Measurements from ENCODE around the gene PPP1R14B.

The PPP1R14B gene

DNA sequence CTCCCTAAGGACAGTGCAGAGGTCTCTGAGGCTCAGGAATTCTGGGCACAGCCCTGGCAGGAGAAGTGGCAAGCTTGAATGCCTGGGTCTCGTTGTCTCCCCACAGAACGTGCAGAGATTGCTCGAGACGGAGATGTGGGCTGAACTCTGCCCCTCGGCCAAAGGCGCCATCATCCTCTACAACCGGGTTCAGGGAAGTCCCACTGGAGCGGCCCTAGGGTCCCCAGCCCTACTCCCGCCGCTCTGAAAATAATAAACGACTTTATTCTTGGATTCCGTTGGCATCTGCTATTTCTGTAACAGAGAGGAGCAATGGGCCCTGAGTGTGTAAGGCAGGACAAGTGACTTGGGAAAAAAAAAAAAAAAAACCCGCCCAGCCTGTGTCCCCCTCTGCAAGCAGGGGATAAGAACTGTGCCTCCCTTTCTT, 17.0 kb downstream of the PPP1R14B start:
- no peak for DNase-seq

DNA sequence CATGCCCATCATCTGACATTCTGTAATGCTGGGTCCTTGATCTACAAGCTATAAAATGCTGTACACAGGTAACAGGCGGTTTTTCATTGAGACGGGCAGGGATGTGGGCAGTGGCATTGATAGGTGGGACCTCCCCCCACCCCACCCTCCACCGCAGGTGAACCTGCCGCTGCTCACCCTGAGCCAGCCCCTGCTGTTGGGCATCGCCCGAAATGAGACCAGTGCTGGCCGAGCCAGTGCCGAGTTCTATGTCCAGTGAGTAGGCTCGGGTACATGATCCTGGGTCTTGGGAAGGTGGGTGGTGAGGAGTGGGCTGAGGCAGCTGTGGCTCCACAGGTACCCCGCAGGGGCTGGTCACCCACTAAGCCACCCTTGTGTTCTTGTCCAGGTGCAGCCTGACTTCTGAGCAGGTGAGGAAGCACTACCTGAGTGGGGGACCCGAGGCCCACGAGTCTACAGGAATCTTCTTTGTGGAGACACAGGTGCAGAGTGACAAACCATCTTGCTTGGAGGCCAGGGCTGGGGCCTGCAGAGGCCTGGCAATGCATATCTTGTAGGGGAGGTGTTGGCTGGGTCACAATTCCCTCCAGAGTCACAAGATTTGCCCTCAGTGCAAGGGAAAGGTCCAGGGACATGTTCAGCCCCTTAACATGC, 17.5 kb downstream of the PPP1R14B start:
- DNase-seq, result no peak

DNA sequence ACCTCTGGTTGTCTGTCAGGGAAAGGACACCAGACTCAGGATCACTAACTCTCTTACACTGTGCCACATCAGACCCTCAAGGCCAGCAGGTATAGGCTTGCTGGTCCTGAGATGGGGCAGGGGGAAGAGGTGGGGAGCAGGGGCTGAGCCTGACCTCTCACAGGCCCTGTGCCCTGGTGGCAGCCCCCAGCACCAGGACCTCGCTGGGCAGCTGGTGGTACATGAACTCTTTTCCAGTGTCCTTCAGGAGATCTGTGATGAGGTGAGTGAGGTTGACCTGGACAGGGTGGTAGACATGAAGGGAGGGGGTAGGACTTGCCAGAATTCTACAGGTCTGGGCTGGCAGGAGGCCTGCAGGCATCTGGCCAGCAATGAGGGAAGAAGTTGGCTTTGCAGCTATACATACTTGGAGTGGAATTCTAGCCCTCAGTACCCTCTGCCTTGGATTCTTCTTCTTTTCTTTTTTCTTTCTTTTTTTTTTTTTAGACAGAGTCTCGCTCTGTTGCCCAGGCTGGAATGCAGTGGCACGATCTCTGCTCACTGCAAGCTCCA, 19.3 kb downstream of the PPP1R14B start:
- DNase-seq, result no peak

DNA sequence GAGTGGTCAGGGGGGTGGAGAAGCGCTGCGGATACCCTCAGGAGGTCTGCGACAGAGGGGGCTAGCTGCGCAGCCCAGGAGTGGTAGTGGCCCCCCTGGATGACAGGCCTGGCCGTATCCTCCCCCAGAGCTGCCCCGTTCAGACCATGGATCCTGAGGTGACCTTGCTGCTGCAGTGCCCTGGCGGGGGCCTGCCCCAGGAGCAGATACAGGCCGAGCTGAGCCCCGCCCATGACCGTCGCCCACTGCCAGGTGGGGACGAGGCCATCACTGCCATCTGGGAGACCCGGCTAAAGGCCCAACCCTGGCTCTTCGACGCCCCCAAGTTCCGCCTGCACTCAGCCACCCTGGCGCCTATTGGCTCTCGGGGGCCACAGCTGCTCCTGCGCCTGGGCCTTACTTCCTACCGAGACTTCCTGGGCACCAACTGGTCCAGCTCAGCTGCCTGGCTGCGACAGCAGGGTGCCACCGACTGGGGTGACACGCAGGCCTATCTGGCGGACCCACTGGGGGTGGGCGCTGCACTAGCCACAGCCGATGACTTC, 20.2 kb downstream of the PPP1R14B start:
- DNase-seq, result no peak

DNA sequence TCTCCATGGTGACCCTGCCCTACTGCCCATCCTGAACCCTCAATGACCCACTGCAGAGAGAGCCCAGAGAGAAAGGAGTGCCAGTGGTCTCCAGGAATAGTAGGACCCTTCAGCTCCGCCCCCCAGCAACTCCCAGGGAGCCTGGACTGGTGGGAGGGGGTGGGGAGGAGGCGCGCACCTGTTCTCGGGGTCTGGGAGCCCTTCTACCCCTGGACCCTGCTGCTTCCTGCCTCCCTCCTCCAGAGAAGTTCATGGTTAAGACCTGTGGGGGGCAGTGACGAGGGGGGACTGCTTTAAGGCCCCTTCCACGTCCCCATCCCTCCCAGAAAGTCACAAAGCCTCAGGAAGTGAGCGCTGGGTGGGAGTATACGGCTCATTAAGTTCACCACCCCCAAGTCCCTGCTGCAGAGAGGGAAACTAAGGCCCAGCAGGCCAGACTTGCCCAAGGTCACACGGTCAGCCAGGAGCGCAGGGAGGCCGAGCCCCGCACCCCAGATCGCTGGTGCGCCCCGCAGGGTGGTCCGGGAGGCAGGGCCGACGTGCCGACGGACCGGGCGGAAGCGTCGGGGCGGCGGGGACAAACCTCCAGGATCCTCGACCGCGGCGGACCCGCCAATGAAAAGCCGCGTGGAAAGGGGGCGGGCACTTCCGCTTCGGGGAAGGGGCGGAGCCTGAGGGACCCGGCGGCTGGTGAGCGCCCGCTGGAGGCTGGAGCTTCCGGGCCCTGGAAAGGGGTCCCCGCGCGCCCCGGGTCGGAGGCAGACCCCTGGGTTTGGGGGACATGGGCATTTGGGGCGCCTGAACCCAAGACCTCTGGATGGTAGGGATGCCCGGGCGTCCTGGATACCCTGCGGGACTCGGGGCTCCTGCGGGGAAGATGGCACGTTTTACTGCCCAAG, 20.9 kb downstream of the PPP1R14B start, which contains the start of the genes NUDT22 and TRPT1:
Gene NUDT22, plus strand, starts transcription at position 667 of the 899 bp plus-strand sequence. CDS start 379 bp downstream, outside the sequence.
Gene TRPT1, minus strand, starts transcription at position 579 of the 899 bp plus-strand sequence. Its CDS starts 326 bp downstream, at position 253.
- peak; percentile 94 for DNase-seq

DNA sequence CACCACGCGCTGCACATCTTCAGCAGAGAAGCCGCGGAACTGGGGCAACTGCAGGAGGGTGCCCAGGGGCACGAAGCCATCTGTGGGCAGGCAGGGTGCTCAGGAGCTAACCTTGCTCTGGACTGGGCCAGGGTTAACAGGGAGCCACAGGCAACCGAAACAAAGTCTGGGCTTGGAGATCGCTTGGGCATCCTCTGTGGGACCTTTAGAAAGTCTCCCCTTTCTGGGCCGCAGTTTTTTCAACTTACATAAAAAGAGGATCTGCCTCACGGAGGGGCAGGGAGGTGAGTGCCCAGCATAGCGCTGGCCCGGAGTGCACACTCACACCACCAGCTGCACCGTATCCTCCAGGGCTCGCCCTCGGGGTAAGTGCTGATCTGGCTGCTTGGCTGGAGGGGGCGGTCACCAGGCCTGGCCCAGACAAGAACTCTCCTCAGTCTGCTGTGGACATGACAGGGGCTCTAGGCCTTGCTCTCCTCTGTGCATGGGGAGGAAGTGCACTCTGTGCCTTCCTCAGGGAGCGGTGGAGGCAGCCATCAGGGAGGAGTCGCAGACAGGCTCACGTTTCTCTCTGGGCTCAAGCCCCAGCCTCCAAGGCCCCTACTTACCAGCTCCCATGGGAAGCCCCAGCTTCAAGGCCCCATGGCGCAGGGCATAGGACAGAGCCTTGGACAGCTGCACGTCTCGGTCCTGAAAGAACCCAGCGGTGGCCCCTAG, 21.7 kb downstream of the PPP1R14B start:
- no peak for DNase-seq

DNA sequence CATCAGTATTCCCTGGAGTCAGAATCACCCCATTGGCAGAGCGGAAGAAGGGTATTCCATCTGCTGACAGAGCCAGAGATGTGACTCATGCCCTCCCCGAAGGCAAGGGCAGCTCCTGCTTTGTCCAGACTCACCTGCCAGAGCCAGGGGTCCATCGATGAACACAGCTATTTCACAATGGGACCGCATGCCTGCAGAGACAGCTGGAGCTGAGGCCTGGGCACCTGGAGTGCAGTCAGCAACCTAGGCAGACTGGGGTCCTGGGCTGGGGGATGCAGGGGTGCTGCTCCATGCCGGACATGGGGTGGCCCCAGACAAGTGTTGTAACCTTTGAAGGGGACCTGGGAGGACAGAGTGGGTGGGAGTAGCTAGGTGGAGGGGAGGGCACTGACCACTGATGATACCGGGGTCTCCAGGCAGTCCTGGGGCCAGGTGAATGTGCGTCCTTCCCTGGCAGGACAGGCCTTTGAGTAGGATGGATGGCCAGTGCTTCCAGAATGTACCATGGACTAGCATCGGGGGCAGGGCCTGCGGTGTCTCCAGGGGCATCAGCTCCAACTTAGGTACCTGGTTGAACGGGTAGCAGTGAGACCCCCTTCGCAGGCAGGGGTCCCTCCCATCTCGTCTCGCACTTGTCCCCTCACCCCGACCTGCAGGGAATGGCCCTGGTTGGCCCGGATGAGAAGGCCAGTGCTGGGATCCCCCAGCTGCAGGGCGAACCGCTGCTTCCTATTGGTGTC, 22.4 kb downstream of the PPP1R14B start:
- DNase-seq, result peak; percentile 47

DNA sequence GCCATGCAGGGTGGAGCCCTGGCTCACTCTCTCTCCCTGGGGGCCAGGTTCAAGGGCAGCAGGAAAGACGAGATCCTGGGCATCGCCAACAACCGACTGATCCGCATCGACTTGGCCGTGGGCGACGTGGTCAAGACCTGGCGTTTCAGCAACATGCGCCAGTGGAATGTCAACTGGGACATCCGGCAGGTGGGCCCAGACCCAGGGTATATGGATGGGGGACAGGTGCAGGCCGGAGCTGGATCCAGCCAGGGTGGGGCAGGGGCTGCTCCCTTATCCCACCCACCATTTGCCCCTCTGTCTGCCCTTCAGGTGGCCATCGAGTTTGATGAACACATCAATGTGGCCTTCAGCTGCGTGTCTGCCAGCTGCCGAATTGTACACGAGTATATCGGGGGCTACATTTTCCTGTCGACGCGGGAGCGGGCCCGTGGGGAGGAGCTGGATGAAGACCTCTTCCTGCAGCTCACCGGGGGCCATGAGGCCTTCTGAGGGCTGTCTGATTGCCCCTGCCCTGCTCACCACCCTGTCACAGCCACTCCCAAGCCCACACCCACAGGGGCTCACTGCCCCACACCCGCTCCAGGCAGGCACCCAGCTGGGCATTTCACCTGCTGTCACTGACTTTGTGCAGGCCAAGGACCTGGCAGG, 23.6 kb downstream of the PPP1R14B start:
- DNase-seq, result peak; percentile 44

DNA sequence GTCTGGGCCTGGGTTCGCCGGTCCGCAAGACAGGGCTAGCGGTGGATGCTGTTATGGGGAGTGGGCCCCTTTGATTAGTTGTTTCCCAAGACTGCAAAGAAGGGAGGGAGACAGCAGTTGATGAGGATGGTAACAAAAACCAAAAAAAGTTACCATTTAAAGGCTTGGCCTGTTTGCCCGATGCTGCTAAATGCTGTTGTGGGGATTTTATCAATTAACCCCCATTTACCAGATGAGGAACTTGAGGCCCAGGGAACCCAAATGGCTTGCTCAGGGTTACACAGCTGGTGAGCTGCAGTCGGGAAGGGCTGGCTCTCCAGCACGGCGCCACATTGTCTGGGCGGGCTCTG, 24.1 kb downstream of the PPP1R14B start:
- DNase-seq, result no peak

DNA sequence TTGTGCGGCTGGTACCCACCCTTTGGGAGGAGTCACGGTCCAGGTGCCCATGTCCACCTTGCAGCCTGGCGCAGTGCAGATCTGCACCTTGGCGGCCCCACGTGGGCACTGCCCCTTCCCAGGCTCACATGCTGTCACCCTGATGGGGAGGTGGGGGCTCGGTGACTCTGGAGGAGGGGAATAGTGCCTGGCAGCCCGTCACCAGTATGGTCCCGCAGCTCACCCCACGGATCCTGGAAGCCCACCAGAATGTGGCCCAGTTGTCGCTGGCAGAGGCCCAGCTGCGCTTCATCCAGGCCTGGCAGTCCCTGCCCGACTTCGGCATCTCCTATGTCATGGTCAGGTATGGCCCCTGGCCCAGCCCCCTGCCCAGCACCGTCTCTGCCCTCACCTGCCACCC, 25.9 kb downstream of the PPP1R14B start:
- DNase-seq, result no peak

DNA sequence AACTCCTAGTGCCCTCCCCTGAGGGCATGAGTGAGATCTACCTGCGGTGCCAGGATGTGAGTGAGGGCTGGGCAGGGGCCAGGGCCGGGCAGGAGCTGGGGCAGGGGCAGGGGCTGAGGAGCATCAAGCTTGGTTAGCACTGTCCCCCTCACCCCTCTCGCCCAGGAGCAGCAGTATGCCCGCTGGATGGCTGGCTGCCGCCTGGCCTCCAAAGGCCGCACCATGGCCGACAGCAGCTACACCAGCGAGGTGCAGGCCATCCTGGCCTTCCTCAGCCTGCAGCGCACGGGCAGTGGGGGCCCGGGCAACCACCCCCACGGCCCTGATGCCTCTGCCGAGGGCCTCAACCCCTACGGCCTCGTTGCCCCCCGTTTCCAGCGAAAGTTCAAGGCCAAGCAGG, 26.5 kb downstream of the PPP1R14B start:
- no peak for DNase-seq

DNA sequence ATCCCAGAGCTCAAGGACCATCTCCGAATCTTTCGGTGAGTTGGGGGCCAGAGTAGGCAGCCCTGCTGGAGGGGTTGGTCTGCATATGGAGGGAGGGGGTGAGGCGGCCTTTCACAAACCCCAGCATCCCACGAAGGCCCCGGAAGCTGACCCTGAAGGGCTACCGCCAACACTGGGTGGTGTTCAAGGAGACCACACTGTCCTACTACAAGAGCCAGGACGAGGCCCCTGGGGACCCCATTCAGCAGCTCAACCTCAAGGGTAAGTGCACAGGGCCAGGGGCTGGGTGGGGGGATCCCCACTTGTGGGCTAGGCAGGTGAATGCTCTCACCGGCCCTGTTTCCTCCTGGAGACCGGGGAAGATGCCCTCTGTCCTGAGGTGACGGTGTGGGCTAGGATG, 27.0 kb downstream of the PPP1R14B start:
- DNase-seq, result no peak

DNA sequence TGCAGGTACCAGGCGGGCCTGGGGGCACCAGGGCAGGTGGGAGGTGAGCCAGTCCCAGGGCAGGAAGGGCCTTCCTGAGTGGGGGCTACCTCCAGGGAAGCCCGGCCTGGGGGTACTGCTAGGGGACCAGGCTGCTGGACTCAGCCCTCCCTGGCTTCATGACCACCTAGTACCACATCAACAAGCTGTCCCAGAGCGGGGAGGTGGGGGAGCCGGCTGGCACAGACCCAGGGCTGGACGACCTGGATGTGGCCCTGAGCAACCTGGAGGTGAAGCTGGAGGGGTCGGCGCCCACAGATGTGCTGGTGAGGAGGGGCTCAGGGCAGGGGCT, 27.4 kb downstream of the PPP1R14B start:
- DNase-seq, result no peak

DNA sequence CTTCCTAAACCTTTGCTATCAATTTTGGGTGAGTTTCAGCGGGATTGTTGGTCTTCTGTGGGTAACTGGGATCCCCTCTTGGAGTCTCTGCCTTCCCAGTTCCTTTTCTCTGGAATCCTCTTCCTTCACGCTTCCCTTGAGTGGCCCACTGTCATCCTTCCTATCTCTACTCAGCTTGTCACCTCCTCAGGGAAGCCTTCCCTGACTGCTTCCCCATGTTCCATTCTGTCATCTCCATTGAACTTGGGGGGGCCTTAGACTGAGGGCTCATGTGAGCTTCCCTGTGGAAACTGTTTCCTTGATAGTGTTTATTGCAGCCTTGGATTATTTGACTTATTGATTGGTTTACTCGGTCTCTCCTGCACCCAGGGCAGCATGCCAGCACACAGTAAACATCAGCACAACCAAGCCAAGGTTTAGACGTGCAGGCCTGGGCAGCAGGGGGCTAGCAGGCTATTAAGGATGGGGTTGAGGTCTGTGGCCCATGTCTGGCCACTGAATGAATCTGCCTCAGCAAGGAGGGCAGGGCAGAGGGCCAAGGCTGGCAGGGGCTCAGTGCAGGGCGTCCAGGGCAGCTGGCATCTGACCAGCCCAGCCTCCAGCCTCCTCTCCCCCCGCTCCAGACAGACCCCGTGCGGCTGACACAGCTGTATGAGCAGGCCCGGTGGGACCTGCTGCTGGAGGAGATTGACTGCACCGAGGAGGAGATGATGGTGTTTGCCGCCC, 28.0 kb downstream of the PPP1R14B start:
- peak; percentile 37 for DNase-seq

DNA sequence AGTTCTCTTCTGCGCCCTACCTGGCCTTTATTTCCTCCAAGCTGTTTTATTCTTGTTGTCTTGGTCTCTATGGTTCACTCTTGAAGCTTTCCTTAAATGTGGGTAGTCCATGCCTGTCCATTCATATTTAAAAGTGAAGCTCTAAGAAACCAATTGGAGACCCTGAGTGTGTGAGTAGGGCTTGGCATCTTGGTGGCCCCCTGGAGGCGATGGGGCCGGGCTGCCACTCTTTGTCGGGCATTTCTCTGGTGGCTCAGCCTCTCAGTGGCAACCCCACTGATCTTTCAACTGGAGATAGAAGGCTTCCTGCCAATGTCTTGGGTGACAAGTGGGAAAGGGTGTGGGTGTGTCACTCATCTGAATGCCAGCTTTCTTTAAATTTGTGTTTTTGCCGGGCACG, 29.9 kb downstream of the PPP1R14B start:
- no peak for DNase-seq

DNA sequence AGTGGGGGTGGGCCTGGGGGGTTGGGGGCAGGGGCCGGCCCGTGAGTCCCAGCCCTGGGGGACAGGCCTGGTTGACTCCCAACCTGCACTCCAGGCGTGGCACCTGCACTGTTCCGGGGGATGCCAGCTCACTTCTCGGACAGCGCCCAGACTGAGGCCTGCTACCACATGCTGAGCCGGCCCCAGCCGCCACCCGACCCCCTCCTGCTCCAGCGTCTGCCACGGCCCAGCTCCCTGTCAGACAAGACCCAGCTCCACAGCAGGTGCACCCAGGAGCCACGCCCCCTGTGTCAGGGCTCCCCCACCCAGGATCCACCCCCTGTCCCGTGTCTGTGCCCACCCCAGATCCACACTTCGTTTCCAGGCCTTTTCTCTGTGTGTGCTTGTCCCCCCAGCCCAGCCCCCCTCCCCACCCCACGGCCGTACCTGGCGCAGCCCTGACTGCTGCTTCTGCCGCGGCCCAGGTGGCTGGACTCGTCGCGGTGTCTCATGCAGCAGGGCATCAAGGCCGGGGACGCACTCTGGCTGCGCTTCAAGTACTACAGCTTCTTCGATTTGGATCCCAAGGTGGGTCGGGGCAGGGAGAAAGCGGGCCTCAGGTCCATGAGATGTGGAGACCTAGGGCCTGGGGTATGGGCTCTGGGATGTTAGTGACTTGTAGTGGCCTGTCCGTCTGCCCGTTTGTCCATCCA, 35.4 kb downstream of the PPP1R14B start:
- DNase-seq, result no peak

DNA sequence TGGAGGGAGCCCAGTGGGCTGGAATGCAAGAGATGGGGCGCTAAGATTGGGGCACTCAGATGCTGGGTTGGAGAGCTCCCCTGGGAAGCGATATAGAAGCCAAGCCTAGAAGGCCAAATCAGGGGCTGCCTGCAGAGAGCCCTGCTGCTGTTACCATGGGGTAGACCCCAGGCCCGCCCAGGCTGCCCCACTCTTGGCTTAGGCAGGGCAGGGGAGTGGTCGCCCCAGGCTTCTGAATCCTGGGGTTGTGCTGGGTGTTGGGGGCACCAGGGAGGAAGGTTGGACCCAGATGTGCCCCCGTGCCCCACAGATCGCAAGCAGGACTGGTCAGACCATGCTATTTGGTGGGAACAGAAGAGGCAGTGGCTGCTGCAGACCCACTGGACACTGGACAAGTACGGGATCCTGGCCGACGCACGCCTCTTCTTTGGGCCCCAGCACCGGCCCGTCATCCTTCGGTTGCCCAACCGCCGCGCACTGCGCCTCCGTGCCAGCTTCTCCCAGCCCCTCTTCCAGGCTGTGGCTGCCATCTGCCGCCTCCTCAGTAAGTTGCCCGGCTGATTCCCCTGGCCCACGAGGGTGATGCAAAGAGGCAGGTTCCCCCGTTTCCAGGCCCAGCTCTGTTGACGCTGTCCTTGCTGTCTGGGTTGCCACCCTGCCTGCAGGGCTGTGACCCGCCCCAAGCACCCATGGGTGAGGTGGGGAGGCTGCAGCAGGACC, 36.3 kb downstream of the PPP1R14B start:
- no peak for DNase-seq

DNA sequence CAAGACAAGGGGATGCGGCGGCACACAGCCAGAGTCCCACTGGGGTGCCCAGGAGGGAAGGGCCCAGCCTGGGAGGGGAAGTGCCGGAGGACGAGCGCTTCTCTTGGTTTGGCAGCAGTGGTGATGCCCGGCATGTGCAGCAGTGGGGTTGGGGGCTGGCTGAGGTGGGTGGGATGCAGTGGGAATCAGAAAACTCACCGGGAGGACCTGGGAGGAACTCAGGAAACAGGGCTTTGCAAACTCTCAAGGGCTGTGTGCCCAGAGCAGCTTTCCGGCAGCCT, 37.2 kb downstream of the PPP1R14B start:
- DNase-seq, result no peak

DNA sequence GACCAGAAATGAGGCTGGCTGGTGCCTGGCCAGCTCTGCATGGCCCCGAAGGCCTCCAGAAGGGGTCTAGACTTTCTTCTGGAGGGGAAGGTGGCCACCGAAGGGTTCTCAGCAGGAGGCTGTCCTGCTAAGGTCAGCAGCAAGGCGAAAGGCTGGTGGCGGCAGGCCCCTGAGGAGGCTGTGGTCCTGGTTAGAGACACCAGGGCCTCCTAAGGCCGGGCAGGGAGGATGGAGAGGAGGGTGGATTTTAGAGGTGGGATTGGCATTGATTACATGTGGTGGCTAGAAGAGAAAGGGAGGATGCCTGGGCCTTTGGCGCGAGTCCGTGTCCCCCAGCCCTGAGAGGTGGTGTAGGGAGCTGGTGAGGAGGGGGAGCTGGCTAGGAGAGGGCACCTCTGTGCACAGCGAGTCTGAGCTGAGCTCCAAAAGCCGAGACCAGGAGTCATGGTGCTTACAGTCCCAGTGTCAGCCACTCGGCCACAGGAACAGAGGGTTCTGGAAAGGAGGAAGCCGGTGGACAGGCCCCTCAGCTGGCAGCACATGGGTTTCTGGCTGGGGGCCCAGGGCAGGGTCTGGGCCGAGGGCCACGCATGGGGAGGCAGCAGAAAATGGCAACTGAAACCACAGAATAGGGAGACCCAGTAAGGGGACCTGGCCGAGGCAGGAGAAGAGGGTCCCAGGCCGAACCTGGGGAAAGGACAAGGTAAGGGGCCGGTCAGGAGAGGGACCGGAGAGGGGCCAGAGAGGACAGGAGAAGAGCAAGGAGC, 37.8 kb downstream of the PPP1R14B start:
- DNase-seq, result no peak
